ENCODE data around the gene GDF2.

GRCh38 chr10:47359626-47360418, 37.6 kb downstream of the GDF2 start:
- TF ChIP-seq CTCF (IDR thresholded peaks at IDR 0.05; ENCODE audit: poor library complexity) = no peak
- no peak for TF ChIP-seq EZH2phosphoT487 (IDR thresholded peaks at IDR 0.05; ENCODE audit: low read depth, severe bottlenecking, unreplicated experiment)
